HTR-8/SVneo (cell line): ENCODE measurements around the gene IGFBP5.
A peak's percentile ranks its signal among the peaks of the same experiment; 100 is the strongest.

Experiments
- DNase-seq: peaks from one replicate; pipeline ENCODE4 v3.0.0; 2011; ENCODE audit warnings: low spot score, mixed read lengths; ENCODE audit not compliant: insufficient read length
- FAIRE-seq: peaks from 2 replicates; lab custom pipeline; 2011; peaks lifted over from hg19 to GRCh38; lab: Jason Lieb, UNC

Gene IGFBP5, protein sequence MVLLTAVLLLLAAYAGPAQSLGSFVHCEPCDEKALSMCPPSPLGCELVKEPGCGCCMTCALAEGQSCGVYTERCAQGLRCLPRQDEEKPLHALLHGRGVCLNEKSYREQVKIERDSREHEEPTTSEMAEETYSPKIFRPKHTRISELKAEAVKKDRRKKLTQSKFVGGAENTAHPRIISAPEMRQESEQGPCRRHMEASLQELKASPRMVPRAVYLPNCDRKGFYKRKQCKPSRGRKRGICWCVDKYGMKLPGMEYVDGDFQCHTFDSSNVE

DNA sequence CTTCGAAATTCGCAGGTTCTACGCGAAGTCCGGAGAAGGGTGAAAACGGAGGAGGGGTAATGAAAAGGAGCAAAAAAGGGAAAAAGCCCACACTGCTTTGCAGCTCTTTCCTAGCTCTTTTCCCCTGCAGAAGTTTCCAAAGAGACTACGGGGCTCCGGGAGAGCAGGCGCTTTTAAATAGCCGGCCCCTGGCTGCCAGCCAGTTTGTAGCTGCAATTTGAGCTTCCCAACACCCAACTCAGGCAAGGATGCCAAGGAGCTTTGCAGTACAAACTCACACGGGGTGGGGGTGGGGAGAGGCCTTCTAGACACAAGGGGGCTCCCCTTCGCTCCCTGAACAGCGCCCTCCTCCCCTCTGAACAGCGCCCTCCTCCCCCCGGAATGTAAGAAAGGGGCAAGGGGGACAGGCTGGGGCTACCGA is at the start of gene IGFBP5:
IGFBP5 (minus strand) TSS at position 149 of the 421 bp plus-strand sequence. CDS start 774 bp downstream, outside the sequence.
- peak; percentile 54 for DNase-seq
- FAIRE-seq = no peak

- FAIRE-seq (no peak), DNase-seq (no peak)
These were observed 48.4 kb upstream of the IGFBP5 start for GRCh38 chr2:216743781-216744180.

- DNase-seq (no peak), FAIRE-seq (no peak)
These were observed 47.1 kb upstream of the IGFBP5 start for GRCh38 chr2:216742411-216742810.

- FAIRE-seq = no peak
These were observed 45.9 kb upstream of the IGFBP5 start for GRCh38 chr2:216741223-216741593.

DNA sequence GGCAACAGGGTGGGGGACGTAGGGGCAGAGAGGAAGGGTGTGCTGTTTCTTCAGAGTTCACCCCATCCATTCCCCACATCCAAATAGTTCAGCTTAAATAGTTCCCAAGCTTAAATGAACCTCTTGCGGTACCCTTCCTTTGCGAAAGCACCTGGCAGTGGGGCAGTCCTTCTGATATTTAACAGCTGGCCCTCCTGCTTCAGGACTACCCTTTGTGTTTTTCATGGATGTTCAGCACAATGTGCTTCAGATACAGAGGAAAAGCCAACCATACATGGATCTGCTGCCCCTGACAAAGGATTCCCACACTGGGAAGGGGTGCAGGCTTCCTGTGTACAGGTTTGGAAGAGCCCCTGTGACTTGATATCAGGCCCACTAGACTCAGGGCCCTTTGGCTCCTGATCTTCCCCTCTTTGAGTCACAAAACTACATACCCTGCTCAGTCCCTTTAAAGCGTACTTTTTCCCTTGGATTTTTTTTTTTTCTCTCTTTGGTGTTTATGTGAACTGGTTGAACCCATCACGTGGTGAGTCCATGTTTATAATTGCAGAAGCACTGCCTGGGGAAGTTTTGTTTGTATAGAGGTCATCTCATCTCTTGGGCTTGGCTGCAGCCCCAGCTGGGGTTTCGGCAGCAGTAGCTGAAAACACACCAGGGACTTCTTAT is 45.3 kb upstream of the IGFBP5 start:
- DNase-seq = no peak
- no peak for FAIRE-seq

More at GRCh38 chr2:216741223-216741593, 45.9 kb upstream of the IGFBP5 start:
- DNase-seq = no peak

GRCh38 chr2:216739035-216739434 is 43.7 kb upstream of the IGFBP5 start:
- FAIRE-seq = no peak
- no peak for DNase-seq

- no peak for DNase-seq
- FAIRE-seq = no peak
These were observed 42.3 kb upstream of the IGFBP5 start for GRCh38 chr2:216737676-216738075.

- FAIRE-seq = no peak
- DNase-seq = no peak
These were observed 41.0 kb upstream of the IGFBP5 start for GRCh38 chr2:216736326-216736725.

DNA sequence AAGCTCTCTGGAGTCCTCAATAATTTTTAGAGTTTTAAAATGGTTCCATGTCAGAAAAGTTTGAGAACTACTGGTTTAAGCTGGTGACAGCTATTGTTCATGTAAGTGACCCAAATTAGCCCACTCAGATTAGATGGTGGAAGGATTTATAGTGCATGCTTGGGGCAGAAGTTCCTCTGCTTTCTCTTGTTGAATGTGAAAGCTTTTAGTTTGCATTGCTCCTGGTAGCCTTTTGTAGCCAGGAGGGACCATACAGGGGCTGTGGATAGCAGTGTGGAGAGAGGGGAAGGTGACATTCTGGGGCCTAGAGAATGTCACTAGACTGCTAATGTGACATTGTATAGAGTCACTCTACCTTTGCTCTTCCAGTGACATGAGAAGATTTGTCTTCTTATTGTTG is 40.3 kb upstream of the IGFBP5 start:
- no peak for FAIRE-seq
- no peak for DNase-seq

DNA sequence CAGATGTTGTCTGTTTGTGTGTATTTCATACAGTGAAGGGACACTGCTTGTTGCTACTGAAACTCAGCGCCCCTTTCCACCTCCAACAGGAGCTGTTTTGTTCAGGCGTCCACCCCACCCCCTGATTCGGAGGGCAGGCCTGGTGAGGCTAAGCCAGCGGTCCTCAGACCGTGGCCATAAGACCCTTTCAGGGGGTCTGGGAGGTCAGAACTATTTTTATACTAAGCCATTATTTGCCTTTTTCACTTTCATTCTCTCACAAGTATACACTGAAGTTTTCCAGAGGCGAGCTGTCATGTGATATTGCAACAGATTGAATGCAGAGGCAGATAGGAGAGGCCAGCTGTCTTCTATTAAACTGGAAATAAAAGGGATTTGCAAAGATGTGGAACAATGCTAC is 39.7 kb upstream of the IGFBP5 start:
- DNase-seq (no peak), FAIRE-seq (no peak)

DNA sequence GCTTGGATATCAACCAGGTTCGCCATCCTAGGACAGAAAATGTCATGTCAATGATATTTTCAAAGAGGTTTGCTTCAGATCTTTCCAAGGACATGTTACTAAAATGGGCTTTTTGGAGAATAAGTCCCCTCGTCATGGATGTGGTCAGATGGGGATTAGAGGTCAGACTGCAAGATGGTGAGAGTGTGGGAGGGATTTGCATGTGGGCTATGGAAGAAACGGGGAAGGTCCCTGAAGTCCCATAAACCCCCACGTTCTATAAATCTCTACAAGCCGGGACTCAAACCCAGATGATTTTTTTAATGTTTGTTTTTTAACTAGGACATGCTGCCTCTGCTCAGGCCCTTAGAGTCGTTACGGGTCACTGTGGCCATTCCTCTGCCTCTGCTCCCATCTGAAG is 37.7 kb upstream of the IGFBP5 start:
- FAIRE-seq = no peak
- no peak for DNase-seq

DNA sequence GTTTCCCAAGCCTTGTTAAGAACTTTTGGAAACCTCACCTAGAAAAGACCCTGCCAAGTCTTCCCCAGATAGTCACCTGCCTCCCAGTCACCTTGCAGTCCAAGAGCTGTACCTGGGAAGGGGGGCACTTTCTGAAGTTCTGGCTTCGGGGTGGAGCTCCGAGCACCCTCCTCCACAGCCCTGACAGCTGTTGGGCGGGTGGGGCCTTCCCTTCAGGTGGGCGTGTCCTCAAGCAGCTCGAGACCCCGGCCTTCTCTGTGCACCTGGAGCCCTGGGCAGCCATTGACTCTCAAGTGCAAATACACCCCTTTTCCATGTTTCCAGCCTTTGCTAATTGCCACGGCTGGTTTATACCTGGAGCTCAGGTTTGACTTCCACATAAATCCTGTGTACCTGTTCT is 37.0 kb upstream of the IGFBP5 start:
- DNase-seq (no peak), FAIRE-seq (no peak)

- no peak for FAIRE-seq
- no peak for DNase-seq
These were observed 36.1 kb upstream of the IGFBP5 start for GRCh38 chr2:216731465-216731864.

DNA sequence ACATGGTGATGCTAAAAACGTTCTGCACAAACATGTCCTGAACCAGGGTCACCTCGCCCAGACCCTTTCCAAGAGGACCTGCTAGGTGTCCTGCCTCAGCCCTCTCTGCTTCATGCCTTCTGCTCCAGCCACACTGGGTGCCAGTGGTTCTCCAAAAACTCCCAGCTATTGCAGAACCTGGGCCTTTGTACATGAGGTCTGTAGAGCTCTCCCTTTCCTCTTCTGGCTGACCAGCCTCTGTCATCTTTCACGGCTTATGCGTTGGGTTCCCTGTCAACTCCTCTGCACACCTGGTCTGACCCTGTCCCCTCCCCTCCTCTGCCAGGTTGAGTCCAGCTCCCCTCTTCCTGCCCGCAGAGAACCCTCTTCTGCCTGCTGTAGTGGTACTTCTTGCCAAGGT is 35.5 kb upstream of the IGFBP5 start:
- FAIRE-seq (no peak), DNase-seq (no peak)

GRCh38 chr2:216727346-216728122 is 32.2 kb upstream of the IGFBP5 start:
- no peak for FAIRE-seq
- DNase-seq = no peak

DNA sequence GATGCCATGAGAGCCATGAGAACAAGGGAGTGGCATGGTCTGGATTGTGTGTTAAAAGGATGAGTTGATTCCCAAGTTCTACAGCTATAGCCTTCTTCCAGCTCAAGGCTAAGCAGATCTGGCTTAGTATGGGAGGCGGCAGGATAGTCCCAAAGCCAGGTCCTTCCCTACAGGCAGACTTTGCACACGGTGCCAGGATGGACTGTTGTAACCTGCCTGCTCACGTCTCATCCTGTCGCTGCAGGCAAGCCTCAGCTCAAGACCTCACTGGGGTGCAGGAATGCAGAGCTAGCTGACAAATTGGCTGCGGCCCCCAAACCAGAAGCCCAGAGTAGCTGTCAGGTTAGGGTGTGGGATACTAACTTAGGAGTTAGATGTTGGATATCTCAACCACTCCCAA is 28.8 kb upstream of the IGFBP5 start:
- DNase-seq = no peak
- FAIRE-seq = no peak

DNA sequence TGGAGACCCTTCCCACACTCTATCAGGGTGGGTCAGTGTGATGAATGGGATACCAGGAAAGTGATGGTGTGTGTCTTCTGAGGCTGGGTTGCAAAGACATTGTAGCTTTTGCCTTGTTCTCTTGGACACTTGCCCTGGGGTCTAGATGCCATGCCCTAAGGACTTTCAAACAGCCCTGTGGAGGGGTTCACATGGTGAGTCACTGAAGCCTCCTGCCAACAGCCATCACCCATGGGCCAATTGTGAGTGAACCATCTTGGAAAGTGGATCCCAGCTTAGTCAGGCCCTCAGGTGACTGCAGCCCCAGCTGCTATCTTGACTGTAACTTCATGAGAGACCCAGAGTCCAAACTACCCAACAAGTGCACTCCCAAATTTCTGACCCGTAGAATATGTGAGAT is 25.8 kb upstream of the IGFBP5 start:
- no peak for FAIRE-seq
- DNase-seq = no peak

- no peak for FAIRE-seq
- DNase-seq = no peak
These were observed 25.4 kb upstream of the IGFBP5 start for GRCh38 chr2:216720722-216721121.

GRCh38 chr2:216717907-216718615 is 22.7 kb upstream of the IGFBP5 start:
- no peak for FAIRE-seq
- DNase-seq = no peak

GRCh38 chr2:216717491-216717901 is 22.1 kb upstream of the IGFBP5 start:
- DNase-seq (no peak), FAIRE-seq (no peak)

DNA sequence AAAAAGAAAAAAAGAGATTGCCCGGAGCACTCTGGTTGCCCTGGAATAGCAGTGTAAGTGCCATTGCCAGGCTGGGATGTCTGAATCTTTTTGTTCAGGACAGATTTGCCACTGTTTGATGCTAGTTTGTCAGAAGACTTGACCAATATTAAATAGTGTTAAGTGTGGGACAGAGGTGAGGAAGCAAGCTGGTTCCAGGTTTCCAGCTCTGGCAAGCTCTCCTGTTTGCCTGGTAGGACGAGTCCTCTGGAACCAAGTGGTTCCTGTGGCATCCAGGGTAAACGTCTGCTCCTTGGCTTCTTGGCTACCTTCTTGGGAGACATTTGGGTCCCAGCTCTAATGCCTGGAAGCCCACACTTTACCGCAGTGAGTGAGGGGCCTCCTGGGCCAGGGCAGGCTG is 20.8 kb upstream of the IGFBP5 start:
- DNase-seq (no peak), FAIRE-seq (no peak)
